Activated CD8-positive, alpha-beta memory T cell treated with anti-CD3 and anti-CD28 coated beads, Interleukin-2, amount 10 ng/mL, durations not matched to agents 7 days and 5 days (primary cell): ENCODE measurements around the gene HBM. TPM values are rescaled to one million over a fixed set of nuclear protein-coding genes. Genes with fewer than 3 reads are reported as not detected.

Experiments used
- ATAC-seq: fragments of 150-1000 bp; cut with Tn5 transposase; one replicate; pipeline ENCODE4 v1.10.0; 2021; ENCODE audit warnings: moderate library complexity
- CTCF ChIA-PET: fragments of 350-600 bp; sonication (Branson Sonifier 250); formaldehyde crosslinking; loops from one replicate; lab custom pipeline; 2021; ENCODE audit warnings: antibody characterized with exemption; lab: Charles Lee
- DNase-seq: peaks from one replicate; pipeline ENCODE4 v3.0.0-alpha.2; 2020
- H3K27ac Mint-ChIP-seq: one replicate; pipeline ENCODE4 v1.8.0; 2021; ENCODE audit warnings: mild to moderate bottlenecking, mixed read lengths
- H3K27me3 Mint-ChIP-seq: one replicate; pipeline ENCODE4 v1.8.0; 2021; ENCODE audit warnings: mixed read lengths
- H3K36me3 Mint-ChIP-seq: one replicate; pipeline ENCODE4 v1.8.0; 2021; ENCODE audit warnings: mild to moderate bottlenecking, mixed read lengths
- H3K4me1 Mint-ChIP-seq: one replicate; pipeline ENCODE4 v1.8.0; 2021; ENCODE audit warnings: mixed read lengths
- H3K4me3 Mint-ChIP-seq: one replicate; pipeline ENCODE4 v1.8.0; 2021; ENCODE audit warnings: mild to moderate bottlenecking, moderate library complexity, mixed read lengths
- H3K9me3 Mint-ChIP-seq: one replicate; pipeline ENCODE4 v1.8.0; 2022; ENCODE audit warnings: low read depth, mixed read lengths
- total RNA-seq, 2 experiments: library from RNA; stranded (reverse); gene quantifications; one replicate each; pipeline ENCODE4 v1.2.3, GENCODE V29; 2021

HBM gene
- total RNA-seq, 2 experiments from 2014 or later: not detected

DNA sequence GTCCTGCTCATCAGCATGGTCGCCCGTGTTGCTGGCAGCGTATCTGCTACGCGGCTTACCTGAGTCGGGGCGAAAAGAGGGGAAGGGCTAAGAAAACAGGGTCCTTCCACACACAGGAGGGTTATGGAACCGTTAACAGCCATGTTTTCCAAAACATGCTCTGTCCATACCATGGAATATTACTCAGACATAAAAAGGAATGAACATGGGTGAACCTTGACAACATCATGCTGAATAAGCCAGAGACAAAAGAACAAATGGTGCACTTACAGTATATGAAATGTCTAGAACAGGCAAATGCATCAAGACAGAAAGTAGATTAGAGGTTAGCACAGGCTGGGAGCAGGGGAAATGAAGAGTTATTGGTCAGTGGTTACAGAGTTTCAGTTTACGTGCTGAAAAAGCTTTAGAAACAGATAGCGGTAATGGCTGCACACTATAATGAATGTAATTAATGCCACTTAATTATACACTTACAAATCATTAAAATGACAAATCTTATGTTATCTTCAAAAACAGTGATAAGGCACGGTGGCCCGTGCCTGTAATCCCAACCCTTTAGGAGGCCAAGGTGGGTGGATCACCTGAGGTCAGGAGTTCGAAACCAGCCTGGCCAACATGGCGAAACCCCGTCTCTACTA, 35.1 kb upstream of the HBM start:
- H3K9me3 Mint-ChIP-seq: no peaks in the 10 kb centered on the region
- H3K36me3 Mint-ChIP-seq: peaks cover 7% of the 10 kb centered on the region
- CTCF ChIA-PET: interaction anchor here (0.9 kb wide), 1 partner anchor 23 kb away, joined by 3 read pairs; no protein-coding TSS in a partner anchor
- H3K4me1 Mint-ChIP-seq: peaks cover 44% of the 10 kb centered on the region
- no peak for DNase-seq
- H3K4me3 Mint-ChIP-seq: no peak overlapping the region
- H3K27ac Mint-ChIP-seq: peak overlapping the region; percentile 58
- ATAC-seq: peak; percentile 47
- H3K27me3 Mint-ChIP-seq: no peaks in the 10 kb centered on the region

GRCh38 chr16:132120-132519, 33.7 kb upstream of the HBM start:
- ATAC-seq (no peak), DNase-seq (no peak)
- Mint-ChIP-seq H3K4me3 (no peak overlapping the region), H3K27ac (no peak overlapping the region), H3K4me1 (peaks cover 53% of the 10 kb centered on the region), H3K9me3 (no peaks in the 10 kb centered on the region), H3K36me3 (peaks cover 10% of the 10 kb centered on the region), H3K27me3 (no peaks in the 10 kb centered on the region)
- CTCF ChIA-PET: interaction anchor here (0.7 to 1.7 kb wide), 2 partner anchors 15 to 230 kb away, joined by 3 to 5 read pairs; no protein-coding TSS in a partner anchor

- Mint-ChIP-seq H3K4me3 (no peak overlapping the region), H3K4me1 (peaks cover 59% of the 10 kb centered on the region), H3K27me3 (no peaks in the 10 kb centered on the region), H3K27ac (no peak overlapping the region), H3K36me3 (peaks cover 10% of the 10 kb centered on the region), H3K9me3 (no peaks in the 10 kb centered on the region)
- ATAC-seq: no peak
- DNase-seq: no peak
- CTCF ChIA-PET: interaction anchor here (1.7 to 2.2 kb wide), 3 partner anchors 27 to 228 kb away, joined by 5 to 9 read pairs (median 7); no protein-coding TSS in a partner anchor
Observed at GRCh38 chr16:133716-134115, 32.1 kb upstream of the HBM start.

DNA sequence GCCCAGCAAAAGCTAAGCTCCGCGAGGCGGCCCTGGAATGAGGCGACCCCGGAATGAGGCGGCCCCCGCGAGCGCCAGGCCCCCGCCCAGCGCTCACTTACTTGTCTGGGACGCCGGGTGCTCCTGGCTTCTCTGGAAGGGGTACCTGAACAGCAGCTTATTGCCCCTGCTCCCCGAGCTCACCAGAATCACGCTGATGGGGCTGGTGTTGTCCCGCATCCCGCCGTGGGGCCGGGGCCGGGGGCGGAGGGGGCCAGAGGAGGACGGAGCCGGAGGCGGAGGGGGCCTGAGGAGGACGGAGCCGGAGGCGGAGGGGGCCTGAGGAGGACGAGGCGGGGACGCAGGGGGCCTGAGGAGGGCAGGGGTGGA, 27.7 kb upstream of the HBM start:
- Mint-ChIP-seq H3K4me3 (peak overlapping the region; percentile 76), H3K9me3 (no peaks in the 10 kb centered on the region), H3K36me3 (peaks cover 8% of the 10 kb centered on the region), H3K27ac (peak overlapping the region; percentile 85), H3K4me1 (peaks cover 33% of the 10 kb centered on the region), H3K27me3 (no peaks in the 10 kb centered on the region)
- ATAC-seq (peak; percentile 35), DNase-seq (peak; percentile 53)
- CTCF ChIA-PET: interaction anchor here (0.7 to 3.4 kb wide), 5 partner anchors 31 to 92 kb away, joined by 3 to 9 read pairs (median 3); partner anchors contain the start of genes HBQ1 and LUC7L

GRCh38 chr16:140175-140857, 25.5 kb upstream of the HBM start:
- DNase-seq (no peak), ATAC-seq (no peak)
- Mint-ChIP-seq H3K27me3 (peaks cover 7% of the 10 kb centered on the region), H3K4me1 (peaks cover 18% of the 10 kb centered on the region), H3K27ac (peak overlapping the region; percentile 2), H3K4me3 (peak overlapping the region; percentile 29), H3K36me3 (peaks cover 3% of the 10 kb centered on the region), H3K9me3 (no peaks in the 10 kb centered on the region)
- CTCF ChIA-PET: interaction anchor here (1.0 kb wide), 1 partner anchor 44 kb away, joined by 5 read pairs; no protein-coding TSS in a partner anchor

DNA sequence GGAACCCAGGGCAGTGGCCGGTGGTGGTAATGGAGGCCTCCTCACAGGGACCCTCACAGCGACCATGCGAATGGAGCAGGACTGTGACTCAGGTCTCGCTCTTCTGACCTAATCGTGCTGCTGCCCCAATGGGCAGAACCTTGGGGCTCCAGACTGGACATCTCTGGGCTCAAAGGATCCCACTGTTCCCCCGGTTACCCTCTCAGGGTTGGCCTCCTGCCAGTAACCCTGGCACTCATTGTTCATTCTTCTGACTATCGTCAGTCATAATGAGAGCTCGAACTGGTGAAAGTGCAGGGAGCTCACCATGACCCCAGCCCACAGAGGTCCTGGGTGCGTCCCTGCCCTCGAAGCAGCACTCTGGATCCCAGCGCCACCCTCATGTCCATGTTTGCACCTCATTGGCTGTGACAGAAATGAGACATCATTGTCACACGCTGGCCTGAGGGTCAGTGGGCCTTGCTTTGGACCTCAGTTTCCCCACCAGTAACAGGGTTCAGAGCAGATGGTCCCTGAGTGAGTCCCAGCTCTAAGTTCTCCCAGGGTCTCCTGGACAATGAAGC, 23.3 kb upstream of the HBM start:
- H3K9me3 Mint-ChIP-seq: no peaks in the 10 kb centered on the region
- H3K36me3 Mint-ChIP-seq: no peaks in the 10 kb centered on the region
- DNase-seq (no peak), ATAC-seq (no peak)
- no peak overlapping the region for H3K4me3 Mint-ChIP-seq
- H3K27me3 Mint-ChIP-seq: peaks cover 13% of the 10 kb centered on the region
- no peak overlapping the region for H3K27ac Mint-ChIP-seq
- CTCF ChIA-PET: interaction anchor here (1.2 to 1.6 kb wide), 2 partner anchors 35 to 39 kb away, joined by 3 to 4 read pairs; no protein-coding TSS in a partner anchor
- peaks cover 5% of the 10 kb centered on the region for H3K4me1 Mint-ChIP-seq

- H3K4me1 Mint-ChIP-seq: peaks cover 2% of the 10 kb centered on the region
- no peak overlapping the region for H3K4me3 Mint-ChIP-seq
- ATAC-seq: no peak
- no peak for DNase-seq
- peaks cover 13% of the 10 kb centered on the region for H3K27me3 Mint-ChIP-seq
- no peak overlapping the region for H3K27ac Mint-ChIP-seq
- no peaks in the 10 kb centered on the region for H3K36me3 Mint-ChIP-seq
- CTCF ChIA-PET: interaction anchor here (1.6 kb wide), 1 partner anchor 36 kb away, joined by 3 read pairs; no protein-coding TSS in a partner anchor
- H3K9me3 Mint-ChIP-seq: no peaks in the 10 kb centered on the region
Observed at GRCh38 chr16:143047-143446, 22.7 kb upstream of the HBM start.

DNA sequence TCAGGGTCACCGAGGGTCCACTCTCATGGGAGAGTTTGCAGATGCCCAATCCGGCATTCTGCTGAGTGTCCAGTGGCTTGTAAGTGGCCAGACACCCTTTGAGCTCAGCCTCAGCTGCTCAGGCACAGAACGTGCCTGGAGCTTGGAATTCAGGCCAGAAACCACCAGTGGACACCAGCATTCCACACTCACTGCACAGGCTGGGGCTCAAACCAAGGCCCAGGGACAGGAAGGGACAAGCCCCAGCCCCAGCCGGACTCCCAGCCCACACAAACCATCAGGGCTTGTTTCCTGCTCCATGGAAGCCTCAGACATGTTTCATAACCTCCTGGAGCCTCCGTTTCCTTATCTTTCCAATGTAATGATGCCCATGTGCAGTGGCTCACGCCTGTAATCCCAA, 22.3 kb upstream of the HBM start:
- CTCF ChIA-PET: interaction anchor here (1.6 kb wide), 1 partner anchor 36 kb away, joined by 3 read pairs; no protein-coding TSS in a partner anchor
- no peak for DNase-seq
- no peak for ATAC-seq
- Mint-ChIP-seq H3K27ac (no peak overlapping the region), H3K9me3 (no peaks in the 10 kb centered on the region), H3K36me3 (no peaks in the 10 kb centered on the region), H3K27me3 (peaks cover 14% of the 10 kb centered on the region), H3K4me1 (peaks cover 2% of the 10 kb centered on the region), H3K4me3 (no peak overlapping the region)

GRCh38 chr16:144797-145252, 21.0 kb upstream of the HBM start:
- CTCF ChIA-PET: no interaction called here
- ATAC-seq: no peak
- no peaks in the 10 kb centered on the region for H3K36me3 Mint-ChIP-seq
- peaks cover 26% of the 10 kb centered on the region for H3K27me3 Mint-ChIP-seq
- no peak overlapping the region for H3K27ac Mint-ChIP-seq
- H3K9me3 Mint-ChIP-seq: no peaks in the 10 kb centered on the region
- no peaks in the 10 kb centered on the region for H3K4me1 Mint-ChIP-seq
- H3K4me3 Mint-ChIP-seq: no peak overlapping the region
- no peak for DNase-seq

- CTCF ChIA-PET: no interaction called here
- Mint-ChIP-seq H3K4me1 (no peaks in the 10 kb centered on the region), H3K9me3 (no peaks in the 10 kb centered on the region), H3K27me3 (peaks cover 33% of the 10 kb centered on the region), H3K27ac (no peak overlapping the region), H3K4me3 (no peak overlapping the region), H3K36me3 (no peaks in the 10 kb centered on the region)
- DNase-seq (no peak), ATAC-seq (no peak)
Observed at GRCh38 chr16:146646-147045, 19.1 kb upstream of the HBM start.

GRCh38 chr16:149024-149660, 16.6 kb upstream of the HBM start:
- CTCF ChIA-PET: no interaction called here
- no peaks in the 10 kb centered on the region for H3K9me3 Mint-ChIP-seq
- no peaks in the 10 kb centered on the region for H3K36me3 Mint-ChIP-seq
- no peak for ATAC-seq
- no peak for DNase-seq
- no peak overlapping the region for H3K27ac Mint-ChIP-seq
- H3K4me3 Mint-ChIP-seq: no peak overlapping the region
- no peaks in the 10 kb centered on the region for H3K4me1 Mint-ChIP-seq
- H3K27me3 Mint-ChIP-seq: peaks cover 42% of the 10 kb centered on the region

- CTCF ChIA-PET: no interaction called here
Observed at GRCh38 chr16:152141-153128, 13.3 kb upstream of the HBM start, which contains the start of gene HBZ. Gene HBZ (plus strand): TSS chr16:152644. CDS start chr16:152910, 266 bp downstream.

More at GRCh38 chr16:152141-153128, 13.3 kb upstream of the HBM start, which contains the start of gene HBZ:
- Mint-ChIP-seq H3K9me3 (no peaks in the 10 kb centered on the region), H3K27me3 (peaks cover 51% of the 10 kb centered on the region), H3K27ac (no peak within 1 kb of the TSS), H3K4me1 (peaks cover 5% of the 10 kb centered on the region), H3K4me3 (no peak within 1 kb of the TSS), H3K36me3 (no peaks in the 10 kb centered on the region)
- ATAC-seq (no peak), DNase-seq (no peak)
